Parathyroid adenoma (tissue), 2 donors: ENCODE data around the gene GNA12.

Experiments used
- H2AFZ ChIP-seq: fragments of 300-600 bp; sonication (generic); one replicate; pipeline ENCODE4 v1.7.0; 2017; ENCODE audit warnings: antibody characterized with exemption, mild to moderate bottlenecking
- H3K27ac ChIP-seq: fragments of 300-600 bp; sonication (generic); one replicate; pipeline ENCODE4 v1.7.0; 2017
- H3K27me3 ChIP-seq: fragments of 300-600 bp; sonication (generic); one replicate; pipeline ENCODE4 v1.7.0; 2017; ENCODE audit warnings: low read length; ENCODE audit not compliant: control insufficient read depth, insufficient read depth
- H3K36me3 ChIP-seq: fragments of 300-600 bp; sonication (generic); one replicate; pipeline ENCODE4 v1.7.0; 2017; ENCODE audit warnings: low read length; ENCODE audit not compliant: control insufficient read depth, insufficient read depth
- H3K4me1 ChIP-seq: fragments of 300-600 bp; sonication (generic); one replicate; pipeline ENCODE4 v1.7.0; 2017; ENCODE audit warnings: control low read depth
- H3K4me2 ChIP-seq: fragments of 300-600 bp; sonication (generic); one replicate; pipeline ENCODE4 v1.7.0; 2017; ENCODE audit warnings: low read length
- H3K4me3 ChIP-seq: fragments of 300-600 bp; sonication (generic); one replicate; pipeline ENCODE4 v1.7.0; 2017; ENCODE audit warnings: low read depth, low read length
- H3K79me2 ChIP-seq: fragments of 300-600 bp; sonication (generic); one replicate; pipeline ENCODE4 v1.7.0; 2017; ENCODE audit warnings: control low read depth
- H3K9ac ChIP-seq: fragments of 300-600 bp; sonication (generic); one replicate; pipeline ENCODE4 v1.7.0; 2017; ENCODE audit warnings: mild to moderate bottlenecking
- H3K9me3 ChIP-seq: fragments of 300-600 bp; sonication (generic); one replicate; pipeline ENCODE4 v1.7.0; 2017; ENCODE audit warnings: low read length; ENCODE audit not compliant: control insufficient read depth
- CTCF ChIP-seq: fragments of 300-600 bp; sonication (generic); IDR thresholded peaks from one replicate; pipeline ENCODE4 v1.7.0; 2017; ENCODE audit warnings: antibody characterized with exemption, mild to moderate bottlenecking
- donor health status: primary hyperparathyroidism.

GNA12 gene

GRCh38 chr7:2773608-2774007 lies 70.5 kb downstream of the GNA12 start:
- Histone ChIP-seq H3K4me1 (no peaks in the 10 kb centered on the region), H2AFZ (no peak overlapping the region), H3K4me2 (no peak overlapping the region), H3K27ac (no peak overlapping the region), H3K9ac (no peak overlapping the region), H3K9me3 (no peaks in the 10 kb centered on the region), H3K36me3 (no peaks in the 10 kb centered on the region), H3K79me2 (peaks cover 11% of the 10 kb centered on the region), H3K27me3 (no peaks in the 10 kb centered on the region), H3K4me3 (no peak overlapping the region)
- no peak for TF ChIP-seq CTCF

- H3K36me3 ChIP-seq: no peaks in the 10 kb centered on the region
- H3K9ac ChIP-seq: no peak overlapping the region
- no peaks in the 10 kb centered on the region for H3K27me3 ChIP-seq
- H3K27ac ChIP-seq: no peak overlapping the region
- no peak overlapping the region for H3K4me2 ChIP-seq
- H3K79me2 ChIP-seq: peaks cover 13% of the 10 kb centered on the region
- H3K4me3 ChIP-seq: no peak overlapping the region
- H3K4me1 ChIP-seq: no peaks in the 10 kb centered on the region
- H3K9me3 ChIP-seq: no peaks in the 10 kb centered on the region
- H2AFZ ChIP-seq: no peak overlapping the region
- no peak for TF ChIP-seq CTCF
These were observed 72.8 kb downstream of the GNA12 start for GRCh38 chr7:2771274-2771731.

- Histone ChIP-seq H3K4me1 (no peaks in the 10 kb centered on the region), H3K9me3 (no peaks in the 10 kb centered on the region), H3K9ac (no peak overlapping the region), H3K4me2 (no peak overlapping the region), H3K79me2 (peaks cover 7% of the 10 kb centered on the region), H2AFZ (no peak overlapping the region), H3K36me3 (no peaks in the 10 kb centered on the region), H3K27me3 (no peaks in the 10 kb centered on the region), H3K4me3 (no peak overlapping the region), H3K27ac (no peak overlapping the region)
- no peak for TF ChIP-seq CTCF
These were observed 79.5 kb downstream of the GNA12 start for GRCh38 chr7:2764621-2765020.

- H3K4me2 ChIP-seq: no peak overlapping the region
- H3K27me3 ChIP-seq: no peaks in the 10 kb centered on the region
- peaks cover 2% of the 10 kb centered on the region for H3K79me2 ChIP-seq
- no peak overlapping the region for H2AFZ ChIP-seq
- H3K9me3 ChIP-seq: no peaks in the 10 kb centered on the region
- no peak for TF ChIP-seq CTCF
- no peak overlapping the region for H3K9ac ChIP-seq
- H3K4me1 ChIP-seq: no peaks in the 10 kb centered on the region
- no peak overlapping the region for H3K4me3 ChIP-seq
- H3K27ac ChIP-seq: peak overlapping the region; percentile 41
- no peaks in the 10 kb centered on the region for H3K36me3 ChIP-seq
These were observed 80.5 kb downstream of the GNA12 start for GRCh38 chr7:2763597-2763996.

- H3K4me1 ChIP-seq: peaks cover 6% of the 10 kb centered on the region
- peak overlapping the region; percentile 34 for H3K27ac ChIP-seq
- H3K4me2 ChIP-seq: no peak overlapping the region
- no peaks in the 10 kb centered on the region for H3K9me3 ChIP-seq
- H3K9ac ChIP-seq: no peak overlapping the region
- no peak overlapping the region for H3K4me3 ChIP-seq
- H2AFZ ChIP-seq: no peak overlapping the region
- H3K79me2 ChIP-seq: no peaks in the 10 kb centered on the region
- no peak for TF ChIP-seq CTCF
- no peaks in the 10 kb centered on the region for H3K27me3 ChIP-seq
- no peaks in the 10 kb centered on the region for H3K36me3 ChIP-seq
These were observed 82.2 kb downstream of the GNA12 start for GRCh38 chr7:2761801-2762497.
